RWPE1 (cell line): ENCODE results near the gene PRRC2C.

Experiments used
- CTCF ChIA-PET: fragments of 350-600 bp; sonication (Branson Sonifier 250); formaldehyde crosslinking; extraction: SDS; loops from one replicate; lab custom pipeline; 2021; lab: Yijun Ruan, JAX
- POLR2A ChIA-PET: fragments of 400-600 bp; formaldehyde crosslinking; extraction: SDS; loops from one replicate; lab custom pipeline; 2020; ENCODE audit warnings: antibody characterized with exemption; ENCODE audit not compliant: low non-redundant PET; lab: Yijun Ruan, JAX
- DNase-seq: peaks from one replicate; pipeline ENCODE4 v3.0.0; 2012; ENCODE audit warnings: low spot score
- H3K27ac ChIP-seq: fragments of 450-650 bp; 2 replicates; pipeline ENCODE4 v1.5.1; 2017
- CTCF ChIP-seq: fragments of 450-650 bp; conservative IDR thresholded peaks from 2 replicates; pipeline ENCODE4 v1.5.1; 2017; ENCODE audit warnings: low read depth, mild to moderate bottlenecking

PRRC2C gene

DNA sequence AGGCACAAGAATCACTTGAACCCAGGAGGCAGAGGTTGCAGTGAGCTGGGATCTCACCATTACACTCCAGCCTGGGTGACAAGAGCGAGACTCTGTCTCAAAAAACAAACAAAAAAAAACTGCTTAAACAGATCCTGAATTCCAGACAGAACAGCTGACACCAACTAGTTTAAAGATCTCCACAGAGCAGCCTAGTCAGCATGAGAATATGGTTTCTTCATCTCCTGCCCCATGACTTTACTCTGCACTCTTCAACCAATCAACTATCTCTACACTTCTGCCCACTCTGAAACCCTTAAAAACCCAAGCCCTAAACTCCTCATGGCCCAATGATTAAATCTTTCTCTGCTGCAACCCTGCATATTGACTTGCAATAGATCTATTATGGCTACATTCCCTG lies 7.5 kb upstream of the PRRC2C start:
- H3K27ac ChIP-seq = no peak overlapping the region
- DNase-seq = no peak
- no peak for TF ChIP-seq CTCF
- ChIA-PET POLR2A (no interaction called here), CTCF (no interaction called here)

DNA sequence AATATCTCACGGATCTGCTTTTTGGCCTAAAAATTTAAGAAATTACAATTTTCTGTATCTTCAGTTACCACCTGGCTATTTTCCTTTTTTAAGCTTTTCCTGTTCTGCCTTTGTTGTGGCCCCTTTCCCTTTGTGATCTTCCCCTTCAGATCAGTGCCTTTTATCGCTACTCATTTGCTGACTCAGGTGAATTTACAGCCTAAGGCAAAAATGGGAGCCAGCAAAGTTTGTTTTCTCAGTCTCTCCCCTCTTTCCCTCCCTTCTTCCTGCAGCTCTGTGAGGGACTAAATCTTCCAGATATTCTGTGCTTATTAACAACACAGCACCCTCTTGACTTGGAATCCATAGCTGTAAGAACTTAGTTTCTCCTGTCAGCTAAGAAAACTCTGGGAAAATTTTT lies 5.3 kb upstream of the PRRC2C start:
- CTCF ChIA-PET = no interaction called here
- no peak for DNase-seq
- TF ChIP-seq CTCF = no peak
- POLR2A ChIA-PET = no interaction called here
- H3K27ac ChIP-seq = no peak overlapping the region

- H3K27ac ChIP-seq = peak overlapping the region; percentile 96
- TF ChIP-seq CTCF = no peak; the same call in none of the 2 replicates
- CTCF ChIA-PET = interaction anchor here (0.5 to 1.6 kb wide), 14 partner anchors 9 to 239 kb away, joined by 3 to 8 read pairs (median 4); partner anchors contain the start of gene FMO4
- peak; percentile 8 for DNase-seq
- POLR2A ChIA-PET = interaction anchor here (1.0 kb wide), 1 partner anchor 44 kb away, joined by 3 read pairs; no protein-coding TSS in a partner anchor
Measured at GRCh38 chr1:171484760-171485374, 463 bp upstream of the PRRC2C start.

DNA sequence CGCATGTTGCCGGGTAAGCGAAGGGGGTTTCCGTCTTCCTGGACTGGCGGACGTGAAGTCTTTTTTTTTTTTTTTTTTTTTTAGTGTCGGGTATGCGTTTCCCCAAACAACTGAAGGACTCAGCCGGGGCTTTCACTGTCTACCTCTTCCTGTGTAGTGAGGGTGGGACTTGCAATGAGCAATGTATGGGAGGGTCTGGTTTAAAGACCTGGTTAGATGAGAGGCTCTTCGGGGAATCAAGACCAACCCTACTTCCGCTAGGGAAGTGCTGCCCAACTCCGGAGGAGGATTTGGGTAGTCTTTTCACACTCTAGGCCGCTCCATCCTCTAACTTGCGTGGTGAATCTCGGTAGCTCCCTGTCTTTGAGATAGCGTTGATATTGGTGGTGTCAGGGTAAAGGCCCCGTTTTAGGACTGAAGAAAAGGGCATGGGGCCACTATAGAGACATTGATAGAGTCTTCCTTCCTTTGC lies 754 bp downstream of the PRRC2C start:
- TF ChIP-seq CTCF = no peak
- CTCF ChIA-PET = interaction anchor here (0.6 to 1.6 kb wide), 11 partner anchors 10 to 368 kb away, joined by 3 to 8 read pairs (median 4); partner anchors contain the start of gene FMO4
- POLR2A ChIA-PET = no interaction called here
- H3K27ac ChIP-seq = peak overlapping the region; percentile 96
- peak; percentile 33 for DNase-seq

- ChIA-PET CTCF (interaction anchor here (0.7 to 1.1 kb wide), 2 partner anchors 82 to 173 kb away, joined by 3 to 5 read pairs; partner anchors contain the start of gene FMO4), POLR2A (no interaction called here)
- no peak for DNase-seq
- no peak overlapping the region for H3K27ac ChIP-seq
- no peak for TF ChIP-seq CTCF
Measured at GRCh38 chr1:171487038-171487437, 1.7 kb downstream of the PRRC2C start.

GRCh38 chr1:171488190-171488929 lies 3.0 kb downstream of the PRRC2C start:
- no peak overlapping the region for H3K27ac ChIP-seq
- no peak for DNase-seq
- POLR2A ChIA-PET = no interaction called here
- CTCF ChIA-PET = no interaction called here
- no peak for TF ChIP-seq CTCF
